ENCODE data around the gene NPEPL1.
A peak's percentile ranks its signal among the peaks of the same experiment; 100 is the strongest.

The NPEPL1 gene

DNA sequence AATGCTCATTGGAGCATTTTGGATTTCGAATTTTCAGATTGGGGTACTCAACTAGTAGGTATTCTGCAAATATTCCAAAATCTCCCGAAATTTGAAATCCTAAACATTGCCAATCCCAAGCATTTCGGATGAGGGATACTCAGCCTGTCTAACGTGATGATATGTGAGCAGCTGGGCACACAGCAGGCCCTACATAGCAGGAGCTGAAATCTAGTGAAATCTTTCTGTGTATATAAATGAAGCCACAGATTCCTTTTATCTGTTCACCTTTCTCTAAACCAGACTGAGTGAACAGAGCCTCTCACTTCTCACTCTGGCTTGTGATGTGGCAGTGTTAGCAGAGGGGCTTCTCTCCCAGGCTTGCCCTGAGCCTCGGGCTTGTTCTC, 23.7 kb upstream of the NPEPL1 start:
- no peaks in the 10 kb centered on the region for H3K27me3 Mint-ChIP-seq
- no peak overlapping the region for H3K27ac Mint-ChIP-seq
- no peak overlapping the region for H3K4me3 Mint-ChIP-seq
- no peak for ATAC-seq
- H3K9me3 Mint-ChIP-seq: no peaks in the 10 kb centered on the region
- H3K36me3 Mint-ChIP-seq: peaks cover 56% of the 10 kb centered on the region
- peaks cover 14% of the 10 kb centered on the region for H3K4me1 Mint-ChIP-seq

DNA sequence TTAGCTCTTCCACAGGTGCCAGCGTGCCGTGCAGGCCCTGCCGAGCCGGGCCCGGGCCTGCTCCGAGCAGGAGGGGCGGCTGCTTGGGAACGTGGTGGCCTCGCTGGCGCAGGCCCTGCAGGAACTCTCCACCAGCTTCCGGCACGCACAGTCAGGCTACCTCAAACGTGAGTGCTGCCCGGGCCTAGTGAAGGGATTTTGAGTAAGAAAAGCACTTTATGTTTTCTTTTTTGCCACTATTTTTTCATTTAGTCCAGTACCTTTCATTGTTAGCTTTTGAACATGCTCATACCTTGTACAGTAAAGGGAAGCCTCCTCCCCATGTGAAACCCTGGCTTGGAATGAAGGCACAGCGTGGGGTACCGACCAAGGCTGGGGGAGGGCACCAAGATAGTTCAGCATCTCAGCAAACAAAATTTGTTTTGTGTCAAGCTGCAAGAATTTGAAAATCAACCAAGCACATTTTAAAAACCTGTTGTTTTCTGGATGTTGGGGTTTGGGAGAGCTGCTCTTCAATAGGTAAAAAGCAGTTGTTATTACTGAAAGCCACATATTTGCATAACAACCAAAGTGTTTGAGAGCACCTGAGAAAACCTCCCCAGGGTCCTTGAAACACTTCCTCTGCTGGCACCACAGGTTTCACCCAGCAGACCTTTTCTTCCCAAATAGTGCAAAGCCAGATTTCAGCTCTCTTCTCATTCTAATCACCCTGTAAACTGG, 23.2 kb upstream of the NPEPL1 start:
- peak; percentile 71 for ATAC-seq
- Mint-ChIP-seq H3K9me3 (no peaks in the 10 kb centered on the region), H3K4me3 (no peak overlapping the region), H3K27me3 (no peaks in the 10 kb centered on the region), H3K36me3 (peaks cover 60% of the 10 kb centered on the region), H3K4me1 (peaks cover 14% of the 10 kb centered on the region), H3K27ac (no peak overlapping the region)

DNA sequence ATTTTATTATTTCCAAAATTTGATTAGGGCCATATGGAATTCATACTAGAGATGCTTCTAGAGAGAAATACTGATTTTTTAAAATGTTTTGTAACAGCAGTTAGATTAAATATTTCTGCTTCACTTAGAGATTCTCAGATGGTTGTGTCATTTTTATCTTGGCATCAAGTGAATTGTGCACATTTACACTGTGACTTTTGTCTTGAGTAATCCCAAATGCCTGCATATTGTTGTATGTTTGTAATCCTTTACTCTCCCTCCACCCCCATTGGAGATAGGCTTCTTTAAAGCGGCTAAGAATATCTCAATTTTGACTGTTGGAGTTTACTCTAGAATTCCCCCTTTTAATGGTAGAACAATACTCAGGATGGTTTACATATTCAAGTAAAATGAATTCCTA, 22.5 kb upstream of the NPEPL1 start:
- Mint-ChIP-seq H3K27me3 (no peaks in the 10 kb centered on the region), H3K4me1 (peaks cover 14% of the 10 kb centered on the region), H3K36me3 (peaks cover 65% of the 10 kb centered on the region), H3K9me3 (no peaks in the 10 kb centered on the region), H3K27ac (no peak overlapping the region), H3K4me3 (no peak overlapping the region)
- no peak for ATAC-seq

DNA sequence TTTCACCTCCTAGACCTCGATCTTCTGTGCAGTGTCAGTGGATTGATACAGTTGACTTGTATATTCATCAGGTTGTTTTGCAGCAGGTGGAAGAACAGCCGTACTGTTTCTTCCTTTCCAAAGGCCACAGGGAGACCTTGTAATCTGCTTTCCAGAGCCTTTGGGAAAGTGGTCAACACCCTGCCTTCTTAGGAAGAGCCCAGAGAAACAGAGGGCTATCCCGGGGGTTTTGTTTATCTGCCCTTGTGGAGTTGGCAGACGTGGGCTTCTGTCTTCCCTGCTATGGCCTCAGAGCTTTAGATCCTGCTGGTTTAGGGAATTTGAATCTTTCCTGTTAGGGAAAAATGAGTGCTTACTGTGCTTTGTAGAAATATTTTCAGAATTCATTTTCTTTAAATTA, 21.9 kb upstream of the NPEPL1 start:
- H3K27ac Mint-ChIP-seq: no peak overlapping the region
- no peaks in the 10 kb centered on the region for H3K9me3 Mint-ChIP-seq
- ATAC-seq: no peak
- peaks cover 14% of the 10 kb centered on the region for H3K4me1 Mint-ChIP-seq
- peaks cover 71% of the 10 kb centered on the region for H3K36me3 Mint-ChIP-seq
- no peaks in the 10 kb centered on the region for H3K27me3 Mint-ChIP-seq
- H3K4me3 Mint-ChIP-seq: no peak overlapping the region

GRCh38 chr20:58673119-58673518, 19.5 kb upstream of the NPEPL1 start:
- Mint-ChIP-seq H3K27me3 (no peaks in the 10 kb centered on the region), H3K36me3 (peaks cover 70% of the 10 kb centered on the region), H3K4me1 (peaks cover 14% of the 10 kb centered on the region), H3K27ac (no peak overlapping the region), H3K4me3 (no peak overlapping the region), H3K9me3 (no peaks in the 10 kb centered on the region)
- ATAC-seq: no peak

- Mint-ChIP-seq H3K27ac (no peak overlapping the region), H3K4me1 (peaks cover 4% of the 10 kb centered on the region), H3K36me3 (peaks cover 75% of the 10 kb centered on the region), H3K4me3 (no peak overlapping the region), H3K27me3 (no peaks in the 10 kb centered on the region), H3K9me3 (no peaks in the 10 kb centered on the region)
- no peak for ATAC-seq
Measured at GRCh38 chr20:58675146-58675584, 17.4 kb upstream of the NPEPL1 start.

DNA sequence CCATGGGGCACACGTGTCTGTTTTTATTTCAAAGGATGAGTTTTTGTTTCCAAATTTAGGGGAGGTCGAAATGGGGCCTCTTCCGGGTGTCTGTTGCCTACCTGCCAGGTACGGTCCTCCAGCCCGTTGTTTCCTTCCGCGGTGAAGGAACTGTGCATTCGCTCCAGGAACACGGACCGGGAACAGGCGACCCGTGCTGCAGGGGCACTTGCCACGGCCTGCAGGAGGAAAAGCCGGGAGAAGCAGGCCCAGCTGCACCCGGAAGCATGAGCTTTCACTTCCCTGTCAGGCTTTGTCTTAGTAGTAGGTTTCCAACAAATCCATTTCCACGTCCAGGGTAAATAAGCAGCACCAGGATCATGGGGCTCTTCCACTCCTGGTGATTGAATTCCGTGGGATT, 17.0 kb upstream of the NPEPL1 start:
- Mint-ChIP-seq H3K4me1 (no peaks in the 10 kb centered on the region), H3K27me3 (no peaks in the 10 kb centered on the region)
- ATAC-seq: no peak

GRCh38 chr20:58676161-58676560, 16.4 kb upstream of the NPEPL1 start:
- Mint-ChIP-seq H3K27ac (no peak overlapping the region), H3K27me3 (no peaks in the 10 kb centered on the region), H3K36me3 (peaks cover 72% of the 10 kb centered on the region), H3K4me1 (no peaks in the 10 kb centered on the region), H3K9me3 (no peaks in the 10 kb centered on the region), H3K4me3 (no peak overlapping the region)
- no peak for ATAC-seq

More for the DNA sequence above, 17.0 kb upstream of the NPEPL1 start:
- no peaks in the 10 kb centered on the region for H3K9me3 Mint-ChIP-seq
- no peak overlapping the region for H3K4me3 Mint-ChIP-seq
- no peak overlapping the region for H3K27ac Mint-ChIP-seq
- peaks cover 75% of the 10 kb centered on the region for H3K36me3 Mint-ChIP-seq

GRCh38 chr20:58677079-58677604, 15.5 kb upstream of the NPEPL1 start:
- Mint-ChIP-seq H3K36me3 (peaks cover 70% of the 10 kb centered on the region), H3K9me3 (no peaks in the 10 kb centered on the region), H3K4me3 (no peak overlapping the region), H3K27ac (no peak overlapping the region), H3K4me1 (no peaks in the 10 kb centered on the region), H3K27me3 (no peaks in the 10 kb centered on the region)
- ATAC-seq: no peak

- Mint-ChIP-seq H3K36me3 (peaks cover 67% of the 10 kb centered on the region), H3K4me3 (no peak overlapping the region), H3K27ac (no peak overlapping the region), H3K9me3 (no peaks in the 10 kb centered on the region), H3K4me1 (no peaks in the 10 kb centered on the region), H3K27me3 (no peaks in the 10 kb centered on the region)
- ATAC-seq: no peak
Measured at GRCh38 chr20:58677808-58678207, 14.8 kb upstream of the NPEPL1 start.

DNA sequence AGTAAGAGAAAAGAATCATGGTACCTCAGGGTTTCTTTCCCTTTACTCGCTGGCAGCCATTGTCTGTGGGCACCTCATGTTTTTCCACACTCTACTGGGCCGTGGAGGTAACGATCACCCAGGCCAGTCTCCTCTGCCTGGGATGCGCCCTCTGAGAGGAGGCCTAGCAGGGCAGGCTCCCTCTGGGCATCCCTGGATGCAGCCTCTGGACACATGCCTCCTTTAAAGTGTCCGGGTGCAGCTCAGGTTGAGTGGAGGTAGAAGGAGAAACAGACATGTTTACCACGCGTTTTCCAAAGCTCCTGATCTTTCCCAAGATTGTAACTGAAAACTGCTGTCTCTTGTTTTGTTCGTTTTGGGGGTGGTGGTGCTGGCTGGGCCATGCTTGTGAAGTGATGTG, 13.8 kb upstream of the NPEPL1 start:
- no peak for ATAC-seq
- Mint-ChIP-seq H3K36me3 (peaks cover 57% of the 10 kb centered on the region), H3K4me1 (no peaks in the 10 kb centered on the region), H3K9me3 (no peaks in the 10 kb centered on the region), H3K4me3 (no peak overlapping the region), H3K27ac (no peak overlapping the region), H3K27me3 (no peaks in the 10 kb centered on the region)

DNA sequence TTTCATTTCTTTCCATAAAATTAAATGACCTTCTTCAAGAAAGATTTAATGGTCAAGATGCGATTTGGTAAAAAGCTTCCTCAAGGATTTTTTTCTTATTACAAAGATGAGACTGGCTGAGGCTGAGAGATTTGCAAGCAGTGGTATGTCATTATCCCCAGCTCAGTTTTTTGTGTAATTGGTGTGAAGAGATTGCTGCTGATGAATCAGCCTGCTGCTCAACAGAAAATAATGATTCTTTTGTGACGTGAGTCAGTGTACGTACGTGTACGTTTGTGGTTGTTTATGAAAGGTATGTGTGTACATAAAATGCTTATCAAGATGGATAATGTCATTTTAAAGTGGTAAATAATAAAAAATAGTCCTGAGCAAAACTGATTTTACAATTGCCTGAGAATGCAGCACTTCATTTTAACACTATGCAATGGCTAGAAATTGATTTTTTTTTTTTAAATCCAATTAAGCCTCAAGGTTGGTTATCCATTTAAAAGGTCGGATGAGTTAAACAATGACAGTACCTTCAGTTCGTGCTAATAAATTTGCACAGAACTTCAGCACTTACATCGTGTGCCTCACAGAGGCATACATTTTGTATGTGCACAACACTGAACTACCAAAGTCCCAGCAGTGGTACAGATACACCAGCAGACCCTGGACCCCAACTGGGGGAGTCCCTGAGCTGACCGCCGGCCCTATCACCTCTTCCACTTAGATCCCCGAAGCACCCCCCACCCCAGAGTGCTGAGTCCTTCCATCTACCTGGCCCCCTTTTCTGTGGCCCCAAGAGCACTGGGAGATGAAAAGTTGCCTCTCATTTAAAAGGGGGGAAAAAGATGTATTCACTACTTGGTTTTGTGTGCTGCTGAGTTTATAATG, 9.7 kb upstream of the NPEPL1 start:
- Mint-ChIP-seq H3K36me3 (peaks cover 44% of the 10 kb centered on the region), H3K27me3 (no peaks in the 10 kb centered on the region), H3K4me1 (no peaks in the 10 kb centered on the region), H3K27ac (no peak overlapping the region), H3K4me3 (no peak overlapping the region), H3K9me3 (no peaks in the 10 kb centered on the region)
- ATAC-seq: no peak

GRCh38 chr20:58684291-58684690, 8.3 kb upstream of the NPEPL1 start:
- Mint-ChIP-seq H3K36me3 (peaks cover 46% of the 10 kb centered on the region), H3K27me3 (no peaks in the 10 kb centered on the region), H3K4me3 (no peak overlapping the region), H3K4me1 (no peaks in the 10 kb centered on the region), H3K27ac (no peak overlapping the region), H3K9me3 (no peaks in the 10 kb centered on the region)
- no peak for ATAC-seq

- Mint-ChIP-seq H3K9me3 (no peaks in the 10 kb centered on the region), H3K36me3 (peaks cover 39% of the 10 kb centered on the region), H3K27ac (no peak overlapping the region), H3K27me3 (no peaks in the 10 kb centered on the region), H3K4me1 (no peaks in the 10 kb centered on the region), H3K4me3 (no peak overlapping the region)
- no peak for ATAC-seq
Measured at GRCh38 chr20:58685988-58686387, 6.6 kb upstream of the NPEPL1 start.

GRCh38 chr20:58688414-58688813, 4.2 kb upstream of the NPEPL1 start:
- ATAC-seq: no peak
- Mint-ChIP-seq H3K27ac (no peak overlapping the region), H3K9me3 (no peaks in the 10 kb centered on the region), H3K4me3 (no peak overlapping the region), H3K4me1 (peaks cover 2% of the 10 kb centered on the region), H3K36me3 (peaks cover 39% of the 10 kb centered on the region), H3K27me3 (no peaks in the 10 kb centered on the region)

GRCh38 chr20:58688840-58689239, 3.8 kb upstream of the NPEPL1 start:
- H3K36me3 Mint-ChIP-seq: peaks cover 39% of the 10 kb centered on the region
- H3K27ac Mint-ChIP-seq: no peak overlapping the region
- H3K4me1 Mint-ChIP-seq: peaks cover 6% of the 10 kb centered on the region
- H3K9me3 Mint-ChIP-seq: no peaks in the 10 kb centered on the region
- no peak overlapping the region for H3K4me3 Mint-ChIP-seq
- H3K27me3 Mint-ChIP-seq: no peaks in the 10 kb centered on the region
- ATAC-seq: no peak

All from stimulated activated memory B cell treated with anti-CD40 and anti-IgM and Interleukin-4, amounts not matched to agents 10 μg/mL and 1 μg/mL and 100 μg/mL, for 72 hours (primary cell).